Measurements from ENCODE around the gene ANKDD1B. TPM values are rescaled to one million over a fixed set of nuclear protein-coding genes. Genes with fewer than 3 reads are reported as not detected.

The ANKDD1B gene
- polyA plus RNA-seq, 3 donors: 0.32 TPM; not detected in 2

DNA sequence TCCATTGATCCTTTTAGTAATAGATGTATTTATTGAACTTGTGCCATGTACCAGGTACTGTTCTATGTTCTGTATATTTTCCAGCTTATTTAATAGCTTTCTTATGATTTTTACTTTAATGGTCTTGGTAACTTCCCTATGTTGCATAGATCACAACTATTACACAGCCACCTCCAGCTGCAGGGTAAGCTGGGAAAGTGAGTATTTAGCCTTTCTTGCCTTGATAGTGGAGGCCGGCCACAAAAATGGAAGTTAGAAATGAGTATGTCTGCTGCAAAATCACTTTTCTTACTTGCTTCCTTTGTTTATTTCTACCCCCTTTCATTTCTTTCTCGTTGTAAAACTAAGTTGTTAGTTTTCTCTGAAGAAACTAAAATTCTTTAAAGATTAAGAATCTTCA lies 43.1 kb upstream of the ANKDD1B start:
- intact Hi-C loops (cut with micrococcal nuclease): loop anchor here in 1 of 2 donors (10.0 kb wide), 1 partner anchor 53 kb away; the partner anchor contains the start of genes CERT1 and POLK
- Histone ChIP-seq H3K27ac (ENCODE audit: low read depth in 1 of 2, low read length in 2 of 2) (peak overlapping the region in 1 of 2 donors; percentile 87), H3K4me1 (ENCODE audit: control insufficient read depth in 1 of 2, insufficient read depth in 2 of 2, low read length in 2 of 2) (peaks cover 31 to 43% of the 10 kb centered on the region in 2 donors), H3K27me3 (ENCODE audit: control insufficient read depth in 2 of 2, insufficient read depth in 2 of 2, low read length in 2 of 2) (no peaks in the 10 kb centered on the region), H3K4me2 (replicated peaks; ENCODE audit: extremely low read depth, low read length, poor library complexity, severe bottlenecking) (no peak overlapping the region), H2AFZ (ENCODE audit: insufficient read depth, low read depth, low read length, poor library complexity, severe bottlenecking) (no peak overlapping the region), H3K9ac (ENCODE audit: insufficient read depth, low read length, poor library complexity, severe bottlenecking) (no peak overlapping the region), H3K79me2 (ENCODE audit: insufficient read depth, low read length) (peaks cover 66% of the 10 kb centered on the region), H3K9me3 (replicated peaks in 1 of 2; ENCODE audit: control insufficient read depth in 1 of 2, insufficient read depth in 1 of 2, low read length in 2 of 2) (no peaks in the 10 kb centered on the region), H3K4me3 (replicated peaks in 1 of 3; ENCODE audit: low read depth in 2 of 3, low read length in 3 of 3) (no peak overlapping the region), H4K20me1 (ENCODE audit: insufficient read depth, low read length) (peaks cover 7% of the 10 kb centered on the region), H3K36me3 (replicated peaks in 1 of 2; ENCODE audit: control insufficient read depth in 1 of 2, insufficient read depth in 2 of 2, low read length in 2 of 2) (peaks cover 5 to 12% of the 10 kb centered on the region in 2 donors)
- H3K9me3 Mint-ChIP-seq: peaks cover 5 to 12% (median 8%) of the 10 kb centered on the region in 7 donors
- peaks cover 23 to 32% of the 10 kb centered on the region in 2 donors for H3K36me3 Mint-ChIP-seq
- no CpG with 5 or more reads among the region's 2 CpGs for WGBS (ENCODE audit: insufficient coverage)
- H3K4me3 Mint-ChIP-seq: no peak overlapping the region
- H3K27ac Mint-ChIP-seq: peak overlapping the region in 6 of 7 donors; percentile 86 to 95 (median 92)
- H3K27me3 Mint-ChIP-seq (ENCODE audit: low read depth in 3 of 3): peaks cover 0 to 2% (median 0%) of the 10 kb centered on the region in 3 donors
- peak in 1 of 3 donors; percentile 13 for DNase-seq
- peaks cover 56% of the 10 kb centered on the region for H3K4me1 Mint-ChIP-seq
- TF ChIP-seq CTCF (IDR thresholded peaks at IDR 0.05): no peak

DNA sequence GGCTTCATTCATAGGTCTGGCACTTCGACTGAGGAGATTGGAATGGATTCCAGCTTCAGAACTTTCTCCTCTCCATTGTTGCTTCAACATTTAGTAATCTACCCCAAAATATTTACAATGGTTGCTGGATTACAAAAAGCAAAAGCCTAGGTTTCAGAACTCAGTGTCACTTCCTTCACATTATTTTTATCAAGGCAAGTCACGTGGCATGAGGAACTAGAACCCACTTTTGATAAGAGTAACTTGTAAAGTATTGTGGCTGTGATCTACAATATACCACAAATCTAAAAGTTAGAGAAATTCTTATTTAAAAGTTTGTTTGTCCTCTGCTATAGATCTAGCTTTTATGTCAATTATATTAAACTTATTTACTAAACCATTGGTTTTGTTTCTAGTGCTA lies 39.7 kb upstream of the ANKDD1B start:
- Mint-ChIP-seq H3K27ac (peak overlapping the region; percentile 35 to 80 (median 63)), H3K9me3 (peaks cover 0 to 2% (median 0%) of the 10 kb centered on the region in 7 donors), H3K27me3 (ENCODE audit: low read depth in 3 of 3) (no peaks in the 10 kb centered on the region), H3K4me1 (peaks cover 27% of the 10 kb centered on the region), H3K4me3 (no peak overlapping the region), H3K36me3 (peaks cover 23 to 31% of the 10 kb centered on the region in 2 donors)
- DNase-seq: peak in 2 of 3 donors; percentile 9 to 14
- intact Hi-C loops (cut with micrococcal nuclease): no loop called here
- no peak overlapping the region for H2AFZ ChIP-seq (ENCODE audit: insufficient read depth, low read depth, low read length, poor library complexity, severe bottlenecking)
- H3K79me2 ChIP-seq (ENCODE audit: insufficient read depth, low read length): peaks cover 33% of the 10 kb centered on the region
- no peaks in the 10 kb centered on the region for H3K9me3 ChIP-seq (replicated peaks in 1 of 2; ENCODE audit: control insufficient read depth in 1 of 2, insufficient read depth in 1 of 2, low read length in 2 of 2)
- peaks cover 12 to 30% of the 10 kb centered on the region in 2 donors for H3K36me3 ChIP-seq (replicated peaks in 1 of 2; ENCODE audit: control insufficient read depth in 1 of 2, insufficient read depth in 2 of 2, low read length in 2 of 2)
- H4K20me1 ChIP-seq (ENCODE audit: insufficient read depth, low read length): peaks cover 3% of the 10 kb centered on the region
- no CpG with 5 or more reads among the region's 2 CpGs for WGBS (ENCODE audit: insufficient coverage)
- H3K27me3 ChIP-seq (ENCODE audit: control insufficient read depth in 2 of 2, insufficient read depth in 2 of 2, low read length in 2 of 2): no peaks in the 10 kb centered on the region
- no peak for TF ChIP-seq CTCF (IDR thresholded peaks at IDR 0.05)
- H3K4me3 ChIP-seq (replicated peaks in 1 of 3; ENCODE audit: low read depth in 2 of 3, low read length in 3 of 3): no peak overlapping the region
- no peak overlapping the region for H3K4me2 ChIP-seq (replicated peaks; ENCODE audit: extremely low read depth, low read length, poor library complexity, severe bottlenecking)
- H3K27ac ChIP-seq (ENCODE audit: low read depth in 1 of 2, low read length in 2 of 2): peak overlapping the region; percentile 43 to 60
- no peak overlapping the region for H3K9ac ChIP-seq (ENCODE audit: insufficient read depth, low read length, poor library complexity, severe bottlenecking)
- peaks cover 21 to 30% of the 10 kb centered on the region in 2 donors for H3K4me1 ChIP-seq (ENCODE audit: control insufficient read depth in 1 of 2, insufficient read depth in 2 of 2, low read length in 2 of 2)
